Stimulated activated CD8-positive, alpha-beta memory T cell treated with anti-CD3 and anti-CD28 coated beads, Interleukin-4, amount 100 ng/mL, for 4 hours (primary cell): ENCODE results near the gene MARCHF4.
"Not testable (repeated sequence)": the region's sequence is repeated elsewhere in the genome, so short reads cannot be mapped to it uniquely, and the experiment has no call there.

Experiments used
- DNase-seq, 2 donors: peaks; one replicate each; pipeline ENCODE4 v3.0.0-alpha.2; 2020; ENCODE audit warnings: low read depth in 2 of 2, low spot score in 1 of 2

The MARCHF4 gene

GRCh38 chr2:216392018-216392562 lies 19.8 kb upstream of the MARCHF4 start:
- DNase-seq: no peak

DNA sequence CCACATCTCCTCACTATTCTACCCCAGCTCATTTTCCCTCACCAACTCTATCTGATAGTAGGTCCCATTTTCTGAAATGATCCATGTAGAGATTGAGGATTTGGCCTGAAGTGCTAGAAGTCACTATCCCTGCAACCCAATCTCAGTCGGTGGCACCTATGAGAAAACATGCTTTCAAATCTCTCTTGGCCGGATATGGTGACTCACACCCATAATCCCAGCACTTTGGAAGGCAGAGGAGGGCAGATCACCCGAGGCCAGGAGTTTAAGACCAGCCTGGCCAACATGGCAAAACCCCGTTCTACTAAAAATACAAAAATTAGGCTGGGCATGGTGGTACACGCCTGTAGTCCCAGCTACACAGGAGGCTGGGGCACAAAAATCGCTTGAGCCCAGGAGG lies 19.1 kb upstream of the MARCHF4 start:
- no peak for DNase-seq

DNA sequence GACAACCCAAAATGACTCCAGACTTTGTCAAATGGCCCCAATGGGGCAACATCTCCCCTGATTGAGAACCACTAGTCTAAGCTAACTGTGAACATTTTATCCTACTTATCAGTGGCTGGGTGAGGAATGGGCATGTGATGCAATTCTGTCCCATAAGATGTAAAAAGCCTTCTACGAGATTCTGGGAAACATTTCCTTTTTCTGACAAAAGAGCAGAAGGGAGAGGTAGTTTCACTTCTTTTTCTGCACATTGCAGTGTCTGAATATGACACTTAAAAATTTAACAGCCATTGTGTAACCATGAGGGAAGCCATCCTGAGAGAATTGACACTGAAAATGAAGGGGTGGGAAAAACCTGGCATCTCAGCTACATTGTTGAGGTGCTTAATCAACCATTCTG lies 17.3 kb upstream of the MARCHF4 start:
- DNase-seq: no peak

- no peak for DNase-seq
These were observed 16.0 kb upstream of the MARCHF4 start for GRCh38 chr2:216388046-216388884.

GRCh38 chr2:216387262-216387661 lies 15.0 kb upstream of the MARCHF4 start:
- DNase-seq: no peak

GRCh38 chr2:216385478-216385877 lies 13.2 kb upstream of the MARCHF4 start:
- DNase-seq: no peak

DNA sequence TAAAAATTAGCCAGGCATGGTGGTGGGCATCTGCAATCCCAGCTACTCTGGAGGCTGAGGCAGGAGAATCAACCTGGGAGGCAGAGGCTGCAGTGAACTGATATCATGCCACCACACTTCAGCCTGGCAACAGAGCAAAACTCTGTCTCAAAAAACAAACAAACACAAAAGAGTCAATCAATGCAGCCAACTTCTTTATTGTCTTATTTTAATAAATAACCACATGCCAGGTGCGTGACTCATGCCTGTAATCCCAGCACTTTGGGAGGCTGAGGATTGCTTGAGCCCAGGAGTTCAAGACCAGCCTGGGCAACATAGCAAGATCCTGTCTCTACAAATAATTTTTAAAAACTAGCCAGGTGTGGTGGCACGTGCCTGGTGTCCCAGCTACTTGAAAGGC lies 12.1 kb upstream of the MARCHF4 start:
- not testable (repeated sequence) for DNase-seq

DNA sequence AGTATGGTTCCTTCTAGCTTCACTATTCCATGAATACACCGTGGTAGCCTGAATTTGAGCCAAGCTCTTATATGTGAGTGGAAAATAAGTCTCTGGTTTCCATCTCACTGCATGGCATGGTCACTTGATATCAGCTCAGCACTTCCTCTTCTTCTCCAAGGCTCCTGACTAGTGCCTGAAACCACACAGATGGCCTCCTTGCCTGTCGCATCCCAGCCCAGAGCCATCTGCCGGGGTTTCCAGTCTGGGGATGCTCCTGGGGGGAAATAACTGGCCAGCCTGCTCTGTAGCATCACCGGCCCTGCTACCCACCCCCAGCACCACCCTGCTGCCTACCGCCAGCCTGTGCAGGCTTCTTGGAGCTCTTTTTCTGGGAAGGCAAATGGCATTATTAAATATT lies 7.7 kb upstream of the MARCHF4 start:
- DNase-seq: no peak

- DNase-seq: no peak
These were observed 3.0 kb upstream of the MARCHF4 start for GRCh38 chr2:216375286-216375685.

DNA sequence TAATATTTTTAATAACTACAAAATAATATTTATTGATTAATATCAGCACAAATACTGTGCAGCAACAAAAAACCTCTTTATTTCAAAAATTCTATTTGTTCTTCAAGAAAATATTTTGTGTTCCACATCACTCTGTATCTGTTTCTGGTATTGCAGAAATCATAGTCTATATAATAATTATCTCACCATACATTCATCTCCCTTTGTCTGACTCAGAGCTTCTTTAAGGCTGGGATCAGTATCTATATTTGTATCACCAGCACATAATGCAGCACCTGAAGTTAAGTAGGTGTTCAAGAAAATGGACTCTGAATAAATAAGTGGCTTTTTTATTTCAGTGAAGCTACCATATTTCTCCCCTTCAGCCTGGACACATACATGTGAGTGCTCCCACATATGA lies 1.6 kb upstream of the MARCHF4 start:
- DNase-seq: no peak

DNA sequence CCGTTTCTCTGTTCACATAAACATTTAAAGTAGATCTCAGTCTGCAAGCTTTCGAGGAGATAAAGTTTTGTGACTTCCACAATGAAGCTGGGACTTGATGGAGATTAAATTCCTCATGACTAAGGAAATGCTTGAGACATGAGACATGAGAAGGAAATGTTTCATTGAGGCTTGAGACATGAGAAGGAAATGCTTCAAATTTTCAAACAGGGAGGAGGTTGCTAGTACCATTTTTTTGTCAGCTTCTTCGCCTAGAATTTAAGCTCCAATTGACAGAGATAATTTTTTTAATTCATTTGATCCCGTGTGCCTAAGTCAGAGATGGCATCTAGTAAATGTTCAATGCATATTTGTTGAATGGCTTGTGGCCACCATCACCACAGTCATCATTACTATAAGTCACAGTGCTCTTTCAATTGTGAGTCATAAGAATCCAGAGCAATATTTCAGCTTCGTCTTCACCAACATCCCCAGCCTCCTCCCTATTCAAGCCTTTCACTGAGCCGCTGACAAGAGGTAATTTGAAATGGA lies 543 bp upstream of the MARCHF4 start:
- no peak for DNase-seq

- DNase-seq: no peak
These were observed 1.1 kb downstream of the MARCHF4 start for GRCh38 chr2:216370961-216371712.

DNA sequence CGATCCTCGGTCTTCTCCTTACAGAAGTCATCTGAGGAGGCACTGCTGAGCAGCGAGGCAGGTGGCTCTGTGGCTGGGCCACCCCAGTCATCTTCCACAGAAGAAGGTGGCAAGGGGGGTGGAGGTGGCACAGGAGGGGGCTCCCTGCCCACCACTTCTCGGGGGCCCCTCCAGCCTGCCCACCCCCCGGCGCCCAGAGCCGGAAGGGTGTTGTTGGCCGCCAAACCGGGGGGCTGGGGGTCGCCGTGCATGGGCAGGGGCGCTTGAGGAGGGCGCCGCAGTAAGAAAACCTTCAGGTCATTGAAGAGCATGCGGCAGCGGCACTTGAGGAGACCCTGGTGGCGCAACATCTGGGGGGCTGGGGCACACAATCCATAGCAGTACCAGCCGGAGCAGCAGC lies 2.5 kb downstream of the MARCHF4 start:
- DNase-seq: no peak

DNA sequence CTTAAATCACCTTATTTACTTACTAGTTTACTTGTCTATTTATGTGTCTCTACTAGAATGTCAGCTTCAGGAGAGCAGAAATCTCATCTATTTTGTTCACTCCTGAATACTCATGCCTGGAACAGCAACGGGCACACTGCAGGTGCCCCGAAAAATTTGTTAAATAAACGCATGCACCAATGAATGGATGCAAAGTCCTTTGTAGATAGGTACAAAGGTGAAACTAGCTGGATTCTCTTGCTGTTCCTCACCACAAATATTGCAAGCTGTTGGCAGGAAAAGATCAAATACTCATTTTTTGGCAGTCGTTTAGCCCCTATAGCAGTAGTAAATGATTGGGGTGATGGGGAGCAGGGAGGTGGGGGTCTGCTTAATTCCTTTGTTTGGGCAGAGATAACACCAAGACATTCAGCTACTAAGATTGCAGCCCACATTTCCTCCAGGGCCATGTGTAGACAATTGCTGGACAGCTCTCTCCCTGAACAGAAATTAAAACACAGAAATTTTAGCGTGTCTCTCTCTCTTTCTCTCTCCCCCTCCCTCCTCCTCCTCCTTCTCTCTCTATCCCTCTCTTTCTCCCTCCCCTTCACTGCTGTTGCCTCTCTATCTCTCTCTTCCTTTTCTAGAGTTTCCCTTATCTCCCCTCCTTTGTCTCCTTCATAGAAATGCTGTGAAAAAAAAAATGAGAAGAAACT lies 5.4 kb downstream of the MARCHF4 start:
- DNase-seq: no peak

GRCh38 chr2:216365518-216365917 lies 6.8 kb downstream of the MARCHF4 start:
- no peak for DNase-seq

GRCh38 chr2:216363221-216363620 lies 9.1 kb downstream of the MARCHF4 start:
- no peak for DNase-seq

- no peak for DNase-seq
These were observed 9.6 kb downstream of the MARCHF4 start for GRCh38 chr2:216362730-216363129.

DNA sequence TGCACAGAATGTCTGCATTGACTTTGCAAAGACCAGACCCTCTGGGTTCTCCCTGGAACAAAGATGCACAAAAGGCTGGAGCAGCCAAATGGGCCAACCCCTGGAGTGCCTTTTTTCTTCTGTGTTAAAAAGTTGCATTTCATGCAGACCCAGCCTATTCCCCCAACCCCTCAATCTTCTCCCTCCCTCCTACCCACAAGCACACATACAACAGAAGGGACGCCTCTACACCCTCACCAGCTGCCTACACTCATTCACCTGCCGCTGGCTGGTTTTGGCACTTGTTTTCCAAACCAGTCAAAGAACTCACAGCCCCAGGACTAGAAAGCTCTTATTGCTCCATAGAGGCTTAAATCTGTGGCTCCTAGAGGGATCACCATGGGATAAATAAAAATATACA lies 16.6 kb downstream of the MARCHF4 start:
- no peak for DNase-seq

GRCh38 chr2:216354306-216354705 lies 18.0 kb downstream of the MARCHF4 start:
- no peak for DNase-seq

- DNase-seq: no peak
These were observed 19.5 kb downstream of the MARCHF4 start for GRCh38 chr2:216352653-216353270.
